GM23248 (cell line): Measurements from ENCODE around the gene LRMDA. TPM values are rescaled to one million over a fixed set of nuclear protein-coding genes. Genes with fewer than 3 reads are reported as not detected.

ENCODE experiments used
- DNase-seq: peaks from one replicate; pipeline ENCODE4 v3.0.0-alpha.2; 2015
- H2AFZ ChIP-seq: fragments of 200-600 bp; sonication (generic); 2 replicates; pipeline ENCODE4 v1.6.1; 2016; ENCODE audit warnings: antibody characterized with exemption
- H3F3A ChIP-seq: fragments of 200-600 bp; sonication (generic); 2 replicates; pipeline ENCODE4 v1.6.1; 2016; ENCODE audit warnings: mild to moderate bottlenecking, antibody characterized with exemption, mixed run types; ENCODE audit not compliant: insufficient read depth
- H3K27ac ChIP-seq: fragments of 200-600 bp; sonication (generic); 2 replicates; pipeline ENCODE4 v1.5.1; 2016; ENCODE audit warnings: mild to moderate bottlenecking
- H3K27me3 ChIP-seq: fragments of 200-600 bp; sonication (generic); replicated peaks from 2 replicates; pipeline ENCODE4 v1.6.1; 2016; ENCODE audit warnings: mild to moderate bottlenecking; ENCODE audit not compliant: insufficient read depth
- H3K36me3 ChIP-seq: fragments of 200-600 bp; sonication (generic); 2 replicates; pipeline ENCODE4 v1.6.1; 2016; ENCODE audit warnings: low read depth, mild to moderate bottlenecking
- H3K4me1 ChIP-seq: fragments of 200-600 bp; sonication (generic); 2 replicates; pipeline ENCODE4 v1.6.1; 2016; ENCODE audit warnings: mild to moderate bottlenecking; ENCODE audit not compliant: insufficient read depth
- H3K4me2 ChIP-seq: fragments of 200-600 bp; sonication (generic); one replicate; pipeline ENCODE4 v1.6.1; 2016; ENCODE audit warnings: mild to moderate bottlenecking; ENCODE audit not compliant: unreplicated experiment
- H3K4me3 ChIP-seq: fragments of 200-600 bp; sonication (generic); 2 replicates; pipeline ENCODE4 v1.5.1; 2016; ENCODE audit warnings: mild to moderate bottlenecking
- H3K79me2 ChIP-seq: fragments of 200-600 bp; sonication (generic); 2 replicates; pipeline ENCODE4 v1.6.1; 2016; ENCODE audit warnings: mild to moderate bottlenecking; ENCODE audit not compliant: insufficient read depth
- H3K9ac ChIP-seq: fragments of 200-600 bp; sonication (generic); 2 replicates; pipeline ENCODE4 v1.6.1; 2016; ENCODE audit warnings: mild to moderate bottlenecking
- H3K9me2 ChIP-seq: fragments of 200-600 bp; sonication (generic); 2 replicates; pipeline ENCODE4 v1.6.1; 2016; ENCODE audit warnings: mixed run types, mild to moderate bottlenecking, moderate library complexity; ENCODE audit not compliant: insufficient read depth
- H3K9me3 ChIP-seq: fragments of 200-600 bp; sonication (generic); one replicate; pipeline ENCODE4 v1.6.1; 2017; ENCODE audit warnings: low read depth
- H4K20me1 ChIP-seq: fragments of 200-600 bp; sonication (generic); 2 replicates; pipeline ENCODE4 v1.6.0; 2016; ENCODE audit not compliant: insufficient read depth
- EZH2 ChIP-seq: fragments of 200-600 bp; sonication (generic); IDR thresholded peaks from 2 replicates; pipeline ENCODE4 v1.6.1; 2018; ENCODE audit warnings: antibody characterized with exemption, mild to moderate bottlenecking; ENCODE audit not compliant: insufficient read depth, poor library complexity, severe bottlenecking
- EZH2phosphoT487 ChIP-seq: fragments of 200-600 bp; sonication (generic); IDR thresholded peaks from 2 replicates; pipeline ENCODE4 v1.6.1; 2018; ENCODE audit warnings: antibody characterized with exemption, moderate library complexity, mild to moderate bottlenecking, low read depth; ENCODE audit not compliant: insufficient read depth
- WGBS, 2 experiments: methylation state at CpG; one replicate each; pipeline ENCODE4 v1.1.6; 2015 to 2017; ENCODE audit warnings: low lambda C conversion rate in 2 of 2, low coverage in 1 of 2; ENCODE audit errors: missing lambda C conversion rate in 2 of 2; 5-methylcytosine and 5-hydroxymethylcytosine counted together
- in situ Hi-C: fragments of 300-500 bp; cut with MboI; formaldehyde crosslinking; loops from 2 replicates; pipeline ENCODE4 v1.15.0; 2020
- polyA plus RNA-seq: library from polyadenylated mRNA; unstranded; fragments of >200 nt; fragmentation: Nextera tagmentation; extraction: Ambion mirVana; gene quantifications from 2 replicates; pipeline ENCODE4 v1.2.1, GENCODE V29; 2016
- total RNA-seq: library from RNA; depleted of rRNA; stranded (reverse); fragments of >200 nt; shearing (Covaris generic); gene quantifications from 2 replicates; pipeline ENCODE4 v1.2.3, GENCODE V29; 2014

LRMDA gene
- total and polyA plus RNA-seq, 2 experiments from 2014 or later, result 2.6 TPM; not detected in 1

- Histone ChIP-seq H3K9me3 (no peaks in the 10 kb centered on the region), H3K4me3 (no peak overlapping the region), H3K9me2 (no peaks in the 10 kb centered on the region), H4K20me1 (no peaks in the 10 kb centered on the region), H3K4me2 (no peak overlapping the region), H3K4me1 (0 out of 2 replicates have a peak, but pooled peaks cover 4% of the 10 kb centered on the region), H2AFZ (no peak overlapping the region), H3K27ac (no peak overlapping the region), H3K27me3 (no peaks in the 10 kb centered on the region), H3K36me3 (no peaks in the 10 kb centered on the region), H3K9ac (no peak overlapping the region), H3K79me2 (no peaks in the 10 kb centered on the region), H3F3A (no peaks in the 10 kb centered on the region)
- WGBS, 2 experiments, result 90 to 91% methylated on average over 7 of the region's 7 CpGs
- DNase-seq, result no peak
- no peak for TF ChIP-seq EZH2phosphoT487
- in situ Hi-C loops, result no loop called here
Observed at GRCh38 chr10:75984067-75984466, 552.6 kb downstream of the LRMDA start.

DNA sequence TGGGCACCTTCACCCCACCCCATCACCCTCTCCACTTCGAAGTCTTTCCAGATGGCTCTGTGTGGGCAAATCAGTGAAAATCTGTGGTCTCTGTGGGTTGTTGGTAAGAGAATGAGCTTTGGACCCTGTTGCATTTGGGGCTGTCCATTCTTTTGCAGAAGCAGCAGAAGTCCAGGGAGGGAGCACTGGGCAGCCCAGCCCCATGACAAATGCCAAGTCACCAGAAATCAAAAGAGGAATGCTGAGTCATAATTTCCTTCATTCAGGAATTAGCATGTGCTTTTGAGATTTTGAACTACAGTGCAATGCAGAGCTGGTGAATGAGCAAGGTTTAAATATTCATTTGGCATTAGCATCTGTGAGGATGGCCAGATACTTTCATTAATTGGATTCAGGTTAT is 556.2 kb downstream of the LRMDA start:
- H3K4me3 ChIP-seq, result no peak overlapping the region
- H3K9me3 ChIP-seq, result no peaks in the 10 kb centered on the region
- in situ Hi-C loops, result no loop called here
- H3K36me3 ChIP-seq, result no peaks in the 10 kb centered on the region
- no peak overlapping the region for H3K9ac ChIP-seq
- H3F3A ChIP-seq, result no peaks in the 10 kb centered on the region
- H3K9me2 ChIP-seq, result no peaks in the 10 kb centered on the region
- no peak overlapping the region for H3K4me2 ChIP-seq
- 0 out of 2 replicates have a peak, but pooled peaks cover 4% of the 10 kb centered on the region for H3K4me1 ChIP-seq
- H3K27ac ChIP-seq, result no peak overlapping the region
- no peaks in the 10 kb centered on the region for H3K79me2 ChIP-seq
- 88 to 100% methylated on average over 1 of the region's 1 CpG for WGBS, 2 experiments
- H3K27me3 ChIP-seq, result no peaks in the 10 kb centered on the region
- DNase-seq, result peak; percentile 83
- TF ChIP-seq EZH2, result no peak
- TF ChIP-seq EZH2phosphoT487, result no peak
- H4K20me1 ChIP-seq, result no peaks in the 10 kb centered on the region
- H2AFZ ChIP-seq, result no peak overlapping the region

DNA sequence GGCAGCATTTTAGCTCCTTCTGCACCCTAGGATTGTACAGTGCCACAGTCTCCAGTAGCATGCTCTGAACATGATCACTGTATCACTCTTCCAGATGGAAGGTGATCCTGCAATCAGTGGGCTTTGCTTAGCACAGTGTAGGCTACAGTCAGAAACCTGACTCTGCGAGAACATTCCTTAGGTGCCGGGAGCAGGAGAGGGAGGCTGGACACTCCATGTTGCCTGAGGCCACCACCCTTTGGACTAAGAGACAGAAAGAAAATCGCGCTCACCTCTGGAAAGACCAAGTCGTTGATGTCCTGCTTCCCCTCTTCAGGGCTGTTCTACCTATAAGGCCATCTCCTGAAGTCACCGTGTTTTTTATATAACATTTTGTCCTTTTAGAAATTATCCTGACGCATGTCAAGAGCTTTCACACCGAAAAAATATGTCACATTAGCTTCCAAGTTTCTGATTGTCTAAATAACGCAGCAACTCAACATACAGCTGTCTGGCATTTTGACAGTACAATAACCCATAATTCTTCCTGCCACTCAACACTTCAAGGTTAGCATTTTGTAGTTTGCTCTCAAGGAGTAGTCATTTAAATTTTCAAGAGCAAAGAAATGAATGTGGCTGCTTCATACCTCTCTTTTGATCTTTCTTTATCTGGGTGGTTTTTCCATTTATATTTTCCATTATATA is 563.1 kb downstream of the LRMDA start:
- Histone ChIP-seq H3K4me1 (0 out of 2 replicates have a peak, but pooled peaks cover 4% of the 10 kb centered on the region), H3K4me2 (no peak overlapping the region), H3K9me3 (no peaks in the 10 kb centered on the region), H2AFZ (no peak overlapping the region), H3F3A (no peaks in the 10 kb centered on the region), H3K4me3 (no peak overlapping the region), H3K9ac (no peak overlapping the region), H3K27me3 (peaks cover 16% of the 10 kb centered on the region; the same call in 1 of the 2 replicates), H3K27ac (no peak overlapping the region), H3K36me3 (no peaks in the 10 kb centered on the region), H3K9me2 (no peaks in the 10 kb centered on the region), H3K79me2 (no peaks in the 10 kb centered on the region), H4K20me1 (no peaks in the 10 kb centered on the region)
- 83% methylated on average over 9 of the region's 9 CpGs for WGBS, 2 experiments
- TF ChIP-seq EZH2 (no peak), EZH2phosphoT487 (no peak)
- no peak for DNase-seq
- in situ Hi-C loops, result no loop called here

- Histone ChIP-seq H3K4me1 (0 out of 2 replicates have a peak, but pooled peaks cover 4% of the 10 kb centered on the region), H3F3A (no peaks in the 10 kb centered on the region), H2AFZ (no peak overlapping the region), H3K9me3 (no peaks in the 10 kb centered on the region), H3K4me2 (no peak overlapping the region), H3K27me3 (peaks cover 16% of the 10 kb centered on the region; the same call in 1 of the 2 replicates), H3K79me2 (no peaks in the 10 kb centered on the region), H4K20me1 (no peaks in the 10 kb centered on the region), H3K27ac (no peak overlapping the region), H3K9me2 (no peaks in the 10 kb centered on the region), H3K9ac (no peak overlapping the region), H3K36me3 (no peaks in the 10 kb centered on the region), H3K4me3 (no peak overlapping the region)
- no peak for TF ChIP-seq EZH2
- TF ChIP-seq EZH2phosphoT487, result no peak
- no peak for DNase-seq
- 90 to 96% methylated on average over 1 of the region's 1 CpG for WGBS, 2 experiments
- in situ Hi-C loops, result no loop called here
Observed at GRCh38 chr10:75995041-75995430, 563.6 kb downstream of the LRMDA start.
